Endothelial cell of umbilical vein (primary cell): ENCODE measurements around the gene ZIC5. TPM values are rescaled to one million over a fixed set of nuclear protein-coding genes. Genes with fewer than 3 reads are reported as not detected.

Experiments used
- BruUV-seq: library from RNA; stranded (reverse); fragments of 400-500 nt; replicated peaks from 2 replicates; lab custom pipeline; 2021; lab: Mats Ljungman, UMichigan
- CTCF ChIA-PET: fragments of 300-600, 350-600 bp; sonication (Branson Sonifier 250); formaldehyde crosslinking; loops from one replicate; lab custom pipeline; 2021; ENCODE audit warnings: antibody characterized with exemption, inconsistent platforms; lab: Charles Lee
- POLR2A ChIA-PET: fragments of 300-600, 350-600 bp; sonication (Branson Sonifier 250); formaldehyde crosslinking; loops from one replicate; lab custom pipeline; 2021; ENCODE audit warnings: antibody characterized with exemption, inconsistent platforms; lab: Charles Lee
- DNase-seq: peaks from one replicate; pipeline ENCODE4 v3.0.0-alpha.2; 2011; ENCODE audit warnings: low read depth, low spot score
- FAIRE-seq: peaks from 2 replicates; lab custom pipeline; 2011; peaks lifted over from hg19 to GRCh38; lab: Jason Lieb, UNC
- H2AFZ ChIP-seq: 2 replicates; pipeline ENCODE4 v1.6.0; 2012; ENCODE audit warnings: low read depth, low read length, control low read depth, inconsistent platforms
- H3K27ac ChIP-seq: 2 replicates; pipeline ENCODE4 v1.5.1; 2011; ENCODE audit warnings: low read depth, mild to moderate bottlenecking, control low read depth, low read length, moderate library complexity; ENCODE audit not compliant: insufficient read depth
- H3K27me3 ChIP-seq, 2 experiments: 2 replicates each; pipeline versions ENCODE4 v1.6.0 to v1.6.1; 2011; ENCODE audit warnings: low read length in 2 of 2, mixed read lengths in 1 of 2; ENCODE audit not compliant: control insufficient read depth in 2 of 2, insufficient read depth in 2 of 2
- H3K36me3 ChIP-seq, 2 experiments: 2 replicates in 1 of 2; 3 replicates in 1 of 2; pipeline ENCODE4 v1.5.1; 2011; ENCODE audit warnings: low read length in 2 of 2, mild to moderate bottlenecking in 1 of 2, moderate library complexity in 1 of 2; ENCODE audit not compliant: control insufficient read depth in 2 of 2, insufficient read depth in 2 of 2; ENCODE audit errors: extremely low read depth in 1 of 2
- H3K4me1 ChIP-seq: 3 replicates; pipeline ENCODE4 v1.5.1; 2011; ENCODE audit warnings: mild to moderate bottlenecking, low read length; ENCODE audit not compliant: control insufficient read depth, insufficient read depth; ENCODE audit errors: extremely low read depth
- H3K4me2 ChIP-seq: 2 replicates; pipeline ENCODE4 v1.6.1; 2011; ENCODE audit warnings: low read length, control low read depth, mixed read lengths; ENCODE audit not compliant: insufficient read depth
- H3K4me3 ChIP-seq, 3 experiments: fragments of 200-600 bp in 1 of 3; sonication (generic), shearing (Covaris generic) in 1 of 3; replicated peaks in 1 of 3; 2 replicates each; pipeline ENCODE4 v1.5.1; 2011 to 2016; ENCODE audit warnings: control low read depth in 3 of 3, low read length in 3 of 3, mild to moderate bottlenecking in 2 of 3, inconsistent platforms in 1 of 3, low read depth in 1 of 3, moderate library complexity in 1 of 3; ENCODE audit not compliant: insufficient read depth in 1 of 3
- H3K79me2 ChIP-seq: 2 replicates; pipeline ENCODE4 v1.6.0; 2012; ENCODE audit warnings: low read length, inconsistent platforms; ENCODE audit not compliant: control insufficient read depth, insufficient read depth
- H3K9ac ChIP-seq: replicated peaks from 2 replicates; pipeline ENCODE3; 2011; ENCODE audit warnings: low read length, control low read depth; ENCODE audit not compliant: insufficient read depth; ENCODE audit errors: extremely low read depth
- H3K9me1 ChIP-seq: replicated peaks from 3 replicates; pipeline ENCODE4 v1.6.0; 2011; ENCODE audit warnings: mild to moderate bottlenecking, low read length; ENCODE audit not compliant: control insufficient read depth, insufficient read depth; ENCODE audit errors: extremely low read depth
- H3K9me3 ChIP-seq: replicated peaks from 2 replicates; pipeline ENCODE4 v1.5.1; 2012; ENCODE audit warnings: low read length, inconsistent platforms; ENCODE audit not compliant: control insufficient read depth, insufficient read depth
- H4K20me1 ChIP-seq: replicated peaks from 2 replicates; pipeline ENCODE3; 2011; ENCODE audit warnings: mild to moderate bottlenecking, low read length; ENCODE audit not compliant: control insufficient read depth, insufficient read depth; ENCODE audit errors: extremely low read depth
- CTCF ChIP-seq, 2 donors: IDR thresholded peaks; 1 replicate in 1 of 2; 2 replicates in 1 of 2; pipeline ENCODE4 v1.5.1; 2011; ENCODE audit warnings: low read length in 2 of 2, mild to moderate bottlenecking in 2 of 2, moderate library complexity in 2 of 2, control low read depth in 1 of 2, inconsistent platforms in 1 of 2, low read depth in 1 of 2; ENCODE audit not compliant: insufficient read depth in 1 of 2; ENCODE audit errors: extremely low read depth in 1 of 2
- EZH2 ChIP-seq: IDR thresholded peaks from 2 replicates; pipeline ENCODE4 v1.6.1; 2012; ENCODE audit warnings: borderline replicate concordance, low read depth, mild to moderate bottlenecking, moderate library complexity, low read length, inconsistent platforms; ENCODE audit not compliant: severe bottlenecking
- FOS ChIP-seq: IDR thresholded peaks from 2 replicates; pipeline ENCODE4 v1.6.1; 2011; ENCODE audit warnings: mild to moderate bottlenecking, low read length, moderate library complexity, borderline replicate concordance; ENCODE audit not compliant: insufficient read depth
- GATA2 ChIP-seq: IDR thresholded peaks from 2 replicates; pipeline ENCODE4 v1.7.0; 2011; ENCODE audit warnings: low read depth, mild to moderate bottlenecking, moderate library complexity, mixed read lengths, low read length; ENCODE audit not compliant: insufficient read length, insufficient read depth
- JUN ChIP-seq: IDR thresholded peaks from 2 replicates; pipeline ENCODE4 v1.6.1; 2011; ENCODE audit warnings: borderline replicate concordance, low read depth; ENCODE audit not compliant: insufficient read length, insufficient read depth
- MAX ChIP-seq: IDR thresholded peaks from 2 replicates; pipeline ENCODE4 v1.6.1; 2011; ENCODE audit not compliant: insufficient read depth, insufficient read length
- MYC ChIP-seq: IDR thresholded peaks from one replicate; pipeline ENCODE4 v1.6.1; 2011; ENCODE audit warnings: mild to moderate bottlenecking, low read depth, low read length
- POLR2A ChIP-seq: IDR thresholded peaks from 2 replicates; pipeline ENCODE4 v1.6.1; 2012; ENCODE audit warnings: low read depth, mild to moderate bottlenecking, control low read depth, low read length
- POLR2AphosphoS5 ChIP-seq: IDR thresholded peaks from 2 replicates; pipeline ENCODE4 v1.6.1; 2012; ENCODE audit warnings: low read depth, mild to moderate bottlenecking, control low read depth, low read length, moderate library complexity; ENCODE audit not compliant: insufficient read depth
- dilution Hi-C: fragments of 300-500 bp; cut with MboI; formaldehyde crosslinking; loops from one replicate; pipeline ENCODE4 v1.15.0; 2019; ENCODE audit warnings: low sequenced_read_pairs; ENCODE audit not compliant: extremely low pct_ligation_motif_present
- intact Hi-C: fragments of 100-400 bp; cut with micrococcal nuclease; formaldehyde crosslinking; loops from one replicate; pipeline ENCODE4 v1.10.0; 2022
- polyA plus RNA-seq, 4 experiments: library from polyadenylated mRNA; depleted of rRNA in 3 of 4; stranded (reverse) in 3 of 4; unstranded in 1 of 4; fragments of >200 nt; gene quantifications; 2 replicates each; pipeline versions ENCODE4 v1.2.1 to v1.2.3, GENCODE V29; 2011 to 2012; ENCODE audit warnings: missing spikeins in 1 of 4
- total RNA-seq: library from RNA; stranded (reverse); gene quantifications from 2 replicates; pipeline ENCODE4 v1.2.3, GENCODE V29; 2021

The ZIC5 gene
- total and polyA plus RNA-seq, 2 donors (not counting 3 experiments of a cell fraction or from before 2014, with no cell fraction given), result not detected

GRCh38 chr13:99973808-99974185, 2.2 kb upstream of the ZIC5 start:
- no peak for TF ChIP-seq FOS
- TF ChIP-seq CTCF (IDR thresholded peaks at IDR 0.05; ENCODE audit: extremely low read depth in 1 of 2, insufficient read depth in 1 of 2, low read depth in 1 of 2, low read length in 2 of 2), result no peak
- no peak for TF ChIP-seq MAX
- TF ChIP-seq POLR2AphosphoS5, result no peak
- TF ChIP-seq MYC, result no peak
- no peak for TF ChIP-seq EZH2
- TF ChIP-seq POLR2A, result no peak
- no peak for TF ChIP-seq GATA2
- TF ChIP-seq JUN, result no peak
- Histone ChIP-seq H3K9me1 (no peaks in the 10 kb centered on the region), H3K9me3 (no peaks in the 10 kb centered on the region), H3K27ac (no peak overlapping the region), H3K79me2 (no peaks in the 10 kb centered on the region), H2AFZ (no peak overlapping the region), H3K36me3 (no peaks in the 10 kb centered on the region), H3K4me1 (no peaks in the 10 kb centered on the region), H4K20me1 (peaks cover 3% of the 10 kb centered on the region), H3K4me3 (no peak overlapping the region), H3K27me3 (peaks cover 86 to 96% of the 10 kb centered on the region in 2 experiments), H3K4me2 (no peak overlapping the region), H3K9ac (no peak overlapping the region)
- ChIA-PET CTCF (interaction anchor here (1.4 to 2.9 kb wide), 2 partner anchors 13 to 262 kb away, joined by 5 to 14 read pairs; no protein-coding TSS in a partner anchor), POLR2A (no interaction called here)
- no TSS peak for BruUV-seq
- intact Hi-C loops (loop anchor here (1.0 to 10.0 kb wide), 2 partner anchors 10 to 701 kb away; partner anchors contain the start of gene TMTC4), dilution Hi-C loops (no loop called here)
- FAIRE-seq (no peak), DNase-seq (no peak)
